CD14-positive monocyte (primary cell): ENCODE measurements around the gene ZBTB7C. TPM values are rescaled to one million over a fixed set of nuclear protein-coding genes. Genes with fewer than 3 reads are reported as not detected.

ENCODE experiments used
- DNase-seq, 3 donors: peaks; one replicate each; pipeline ENCODE4 v3.0.0-alpha.2; 2011 to 2022
- H2AFZ ChIP-seq: 2 replicates; pipeline ENCODE4 v1.6.0; 2012; ENCODE audit warnings: mild to moderate bottlenecking, low read depth, low read length, inconsistent platforms; ENCODE audit not compliant: insufficient read depth, poor library complexity, severe bottlenecking
- H3K27ac ChIP-seq, 2 donors: 1 replicate in 1 of 2; 2 replicates in 1 of 2; pipeline ENCODE4 v1.5.1; 2012 to 2013; ENCODE audit warnings: low read length in 2 of 2, control low read depth in 1 of 2, inconsistent platforms in 1 of 2, low read depth in 1 of 2, mild to moderate bottlenecking in 1 of 2
- H3K27me3 ChIP-seq, 2 donors: one replicate each; pipeline versions ENCODE4 v1.6.0 to v1.6.1; 2011 to 2013; ENCODE audit warnings: low read length in 2 of 2; ENCODE audit not compliant: control insufficient read depth in 2 of 2, insufficient read depth in 2 of 2
- H3K36me3 ChIP-seq, 2 donors: replicated peaks in 1 of 2; 1 replicate in 1 of 2; 2 replicates in 1 of 2; pipeline versions ENCODE4 v1.5.1 to v1.6.1; 2012 to 2013; ENCODE audit warnings: low read length in 2 of 2, control low read depth in 1 of 2, inconsistent platforms in 1 of 2, mild to moderate bottlenecking in 1 of 2; ENCODE audit not compliant: insufficient read depth in 2 of 2, control insufficient read depth in 1 of 2
- H3K4me1 ChIP-seq, 2 donors: 1 replicate in 1 of 2; 2 replicates in 1 of 2; pipeline versions ENCODE4 v1.5.1 to v1.6.1; 2012 to 2013; ENCODE audit warnings: low read length in 2 of 2, control low read depth in 1 of 2, inconsistent platforms in 1 of 2, mild to moderate bottlenecking in 1 of 2, moderate library complexity in 1 of 2; ENCODE audit not compliant: insufficient read depth in 2 of 2, control insufficient read depth in 1 of 2
- H3K4me2 ChIP-seq: replicated peaks from 2 replicates; pipeline ENCODE3; 2012; ENCODE audit warnings: low read length, moderate library complexity, mild to moderate bottlenecking; ENCODE audit not compliant: poor library complexity, severe bottlenecking; ENCODE audit errors: extremely low read depth
- H3K4me3 ChIP-seq, 3 experiments: fragments of 200-600 bp in 1 of 3; sonication (generic) in 1 of 3; replicated peaks in 1 of 3; 1 replicate in 2 of 3; 2 replicates in 1 of 3; pipeline ENCODE4 v1.5.1; 2011 to 2013; ENCODE audit warnings: low read length in 3 of 3, mild to moderate bottlenecking in 3 of 3, control low read depth in 2 of 3, low read depth in 2 of 3, inconsistent platforms in 1 of 3, moderate library complexity in 1 of 3
- H3K79me2 ChIP-seq: 2 replicates; pipeline ENCODE4 v1.6.0; 2012; ENCODE audit warnings: mild to moderate bottlenecking, control low read depth, inconsistent platforms, low read length, moderate library complexity; ENCODE audit not compliant: insufficient read depth
- H3K9ac ChIP-seq: 2 replicates; pipeline ENCODE4 v1.6.0; 2017; ENCODE audit warnings: low read length, mild to moderate bottlenecking; ENCODE audit not compliant: insufficient read depth, poor library complexity, severe bottlenecking
- H3K9me3 ChIP-seq, 2 donors: replicated peaks in 1 of 2; 1 replicate in 1 of 2; 2 replicates in 1 of 2; pipeline versions ENCODE4 v1.5.1 to v1.6.1; 2012 to 2013; ENCODE audit warnings: low read length in 2 of 2, control low read depth in 1 of 2; ENCODE audit not compliant: control insufficient read depth in 1 of 2, insufficient read depth in 1 of 2
- H4K20me1 ChIP-seq: 2 replicates; pipeline ENCODE4 v1.6.0; 2012; ENCODE audit warnings: mild to moderate bottlenecking, low read length, control low read depth, moderate library complexity; ENCODE audit not compliant: insufficient read depth
- H3K27ac Mint-ChIP-seq, 7 donors: one replicate each; pipeline ENCODE4 v1.8.0; 2020; ENCODE audit warnings: mild to moderate bottlenecking in 7 of 7, mixed read lengths in 7 of 7, moderate library complexity in 6 of 7, inconsistent platforms in 2 of 7
- H3K27me3 Mint-ChIP-seq, 3 donors: one replicate each; pipeline ENCODE4 v1.8.0; 2021 to 2022; ENCODE audit warnings: low read depth in 3 of 3, mild to moderate bottlenecking in 3 of 3, mixed read lengths in 3 of 3, moderate library complexity in 3 of 3, inconsistent platforms in 1 of 3
- H3K36me3 Mint-ChIP-seq, 2 donors: one replicate each; pipeline ENCODE4 v1.8.0; 2020; ENCODE audit warnings: mixed read lengths in 2 of 2, inconsistent platforms in 1 of 2, mild to moderate bottlenecking in 1 of 2
- H3K4me1 Mint-ChIP-seq: one replicate; pipeline ENCODE4 v1.8.0; 2020; ENCODE audit warnings: mild to moderate bottlenecking, mixed read lengths
- H3K4me3 Mint-ChIP-seq, 2 donors: one replicate each; pipeline ENCODE4 v1.8.0; 2020; ENCODE audit warnings: mild to moderate bottlenecking in 2 of 2, mixed read lengths in 2 of 2, moderate library complexity in 1 of 2
- H3K9me3 Mint-ChIP-seq, 7 donors: one replicate each; pipeline ENCODE4 v1.8.0; 2020 to 2022; ENCODE audit warnings: mixed read lengths in 7 of 7, mild to moderate bottlenecking in 6 of 7, moderate library complexity in 6 of 7, inconsistent platforms in 2 of 7
- CTCF ChIP-seq: fragments of 200-600 bp; IDR thresholded peaks from one replicate; pipeline ENCODE4 v1.8.0; 2022; ENCODE audit warnings: antibody characterized with exemption, mild to moderate bottlenecking
- WGBS: methylation state at CpG from one replicate; pipeline ENCODE4 v1.1.5; 2013; ENCODE audit warnings: missing lambda C conversion rate; ENCODE audit not compliant: insufficient coverage; 5-methylcytosine and 5-hydroxymethylcytosine counted together
- intact Hi-C, 2 donors: fragments of 100-400 bp; cut with micrococcal nuclease; formaldehyde crosslinking; loops; one replicate each; pipeline versions ENCODE4 v1.15.0 to v1.15.1; 2023
- polyA plus RNA-seq, 3 donors: library from polyadenylated mRNA; depleted of rRNA in 1 of 3; unstranded in 2 of 3; stranded (reverse) in 1 of 3; fragments of 300-500 nt in 2 of 3; fragments of >200 nt in 1 of 3; fragmentation: Illumina TruSeq in 2 of 3; gene quantifications; 1 replicate in 2 of 3; 2 replicates in 1 of 3; pipeline ENCODE4 v1.2.3, GENCODE V29; 2012 to 2021

The ZBTB7C gene
- polyA plus RNA-seq, 3 donors = 0.03 to 0.09 TPM; not detected in 1

DNA sequence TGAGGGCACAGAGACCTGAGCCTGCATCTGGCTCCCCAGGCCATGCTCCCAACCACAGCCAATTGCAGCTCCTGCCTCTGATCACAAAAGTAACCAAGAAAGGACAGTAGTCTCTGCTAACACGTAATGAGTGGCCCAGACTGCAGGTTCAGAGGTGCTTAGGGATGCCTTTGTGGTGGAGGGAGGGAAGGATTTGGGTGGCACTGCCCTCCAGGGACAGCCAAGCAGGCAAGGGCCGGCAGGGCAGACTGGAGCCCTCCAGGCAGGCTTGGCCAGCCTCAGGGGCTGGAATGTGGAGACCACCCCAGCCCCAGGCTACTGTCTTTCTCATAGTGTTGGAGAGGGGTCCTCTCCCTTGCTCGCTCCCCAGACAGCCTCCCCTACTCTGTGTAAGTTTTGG is 364.2 kb downstream of the ZBTB7C start:
- Histone ChIP-seq H3K9me3 (peaks cover 0 to 5% of the 10 kb centered on the region in 2 donors), H3K27ac (no peak overlapping the region), H4K20me1 (no peaks in the 10 kb centered on the region), H2AFZ (no peak overlapping the region), H3K4me3 (no peak overlapping the region), H3K79me2 (no peaks in the 10 kb centered on the region), H3K27me3 (no peaks in the 10 kb centered on the region), H3K4me1 (no peaks in the 10 kb centered on the region), H3K4me2 (no peak overlapping the region), H3K9ac (no peak overlapping the region), H3K36me3 (no peaks in the 10 kb centered on the region)
- no peak overlapping the region for H3K4me3 Mint-ChIP-seq
- intact Hi-C loops = no loop called here
- H3K36me3 Mint-ChIP-seq = no peaks in the 10 kb centered on the region
- TF ChIP-seq CTCF = no peak
- H3K4me1 Mint-ChIP-seq = no peaks in the 10 kb centered on the region
- 100% methylated on average over 1 of the region's 3 CpGs for WGBS
- no peak for DNase-seq
- peaks cover 4 to 21% (median 5%) of the 10 kb centered on the region in 3 donors for H3K27me3 Mint-ChIP-seq
- H3K27ac Mint-ChIP-seq = no peak overlapping the region
- H3K9me3 Mint-ChIP-seq = peaks cover 0 to 10% (median 4%) of the 10 kb centered on the region in 7 donors

DNA sequence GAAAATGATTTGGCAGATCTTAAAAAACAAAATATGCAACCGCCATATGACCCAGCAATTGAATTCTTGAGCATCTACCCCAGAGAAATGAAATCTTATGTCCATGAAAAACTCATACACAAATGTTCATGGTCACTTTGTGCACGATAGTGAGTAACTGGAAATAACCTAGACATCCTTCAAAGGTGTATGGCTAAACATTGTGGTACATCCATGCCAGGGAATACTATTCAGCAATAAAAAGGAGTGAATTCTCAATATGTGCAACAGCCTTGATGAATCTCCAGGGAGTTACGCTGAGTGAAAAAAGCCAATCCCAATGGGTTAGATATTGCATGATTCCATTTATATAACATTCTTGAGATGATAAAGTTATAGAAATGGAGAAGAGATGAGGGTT is 366.0 kb downstream of the ZBTB7C start:
- WGBS = 33% methylated on average over 1 of the region's 3 CpGs
- no peak for DNase-seq
- no peaks in the 10 kb centered on the region for H4K20me1 ChIP-seq
- no peak overlapping the region for H2AFZ ChIP-seq
- Mint-ChIP-seq H3K4me3 (no peak overlapping the region), H3K27me3 (peaks cover 4 to 18% (median 5%) of the 10 kb centered on the region in 3 donors), H3K9me3 (peaks cover 0 to 10% (median 4%) of the 10 kb centered on the region in 7 donors), H3K27ac (no peak overlapping the region), H3K4me1 (no peaks in the 10 kb centered on the region), H3K36me3 (no peaks in the 10 kb centered on the region)
- H3K4me3 ChIP-seq = no peak overlapping the region
- H3K9ac ChIP-seq = no peak overlapping the region
- H3K36me3 ChIP-seq = no peaks in the 10 kb centered on the region
- peaks cover 0 to 5% of the 10 kb centered on the region in 2 donors for H3K9me3 ChIP-seq
- no peak overlapping the region for H3K4me2 ChIP-seq
- TF ChIP-seq CTCF = no peak
- H3K27ac ChIP-seq = no peak overlapping the region
- no peaks in the 10 kb centered on the region for H3K79me2 ChIP-seq
- intact Hi-C loops = no loop called here
- H3K27me3 ChIP-seq = no peaks in the 10 kb centered on the region
- no peaks in the 10 kb centered on the region for H3K4me1 ChIP-seq
